Transverse colon (tissue), 4 donors: ENCODE data around the gene TRIP6. TPM values are rescaled to one million over a fixed set of nuclear protein-coding genes. Genes with fewer than 3 reads are reported as not detected.

ENCODE experiments used
- DNase-seq: peaks from one replicate; pipeline ENCODE4 v3.0.0-alpha.2; 2019
- H3K27ac ChIP-seq, 4 donors: fragments of 200-600 bp; sonication (generic); 2 replicates each; pipeline ENCODE4 v1.5.1; 2016 to 2018; ENCODE audit warnings: inconsistent platforms in 4 of 4
- H3K27me3 ChIP-seq: fragments of 200-600 bp; sonication (generic); 2 replicates; pipeline ENCODE4 v1.5.1; 2017; ENCODE audit warnings: inconsistent platforms
- H3K36me3 ChIP-seq, 4 donors: fragments of 200-600 bp; sonication (generic); 2 replicates each; pipeline ENCODE4 v1.5.1; 2017 to 2019; ENCODE audit warnings: inconsistent platforms in 4 of 4
- H3K4me1 ChIP-seq, 4 donors: fragments of 200-600 bp; sonication (generic); 2 replicates each; pipeline ENCODE4 v1.5.1; 2017 to 2020; ENCODE audit warnings: inconsistent platforms in 4 of 4
- H3K4me3 ChIP-seq, 4 donors: fragments of 200-600 bp; sonication (generic); 1 replicate in 1 of 4; 2 replicates in 3 of 4; pipeline versions ENCODE4 v1.5.1 to v1.6.1; 2017 to 2019; ENCODE audit warnings: inconsistent platforms in 4 of 4
- H3K9me3 ChIP-seq, 2 donors: fragments of 200-600 bp; sonication (generic); 2 replicates each; pipeline ENCODE4 v1.5.1; 2017 to 2019; ENCODE audit warnings: inconsistent platforms in 2 of 2
- EP300 ChIP-seq: sonication (generic); formaldehyde crosslinking; IDR thresholded peaks from one replicate; pipeline ENCODE4 v1.6.1; 2017; ENCODE audit warnings: antibody characterized with exemption, low read depth
- POLR2A ChIP-seq: fragments of 450-650 bp; IDR thresholded peaks from one replicate; pipeline ENCODE4 v1.6.1; 2016; ENCODE audit warnings: antibody characterized with exemption, mild to moderate bottlenecking, moderate library complexity
- POLR2AphosphoS5 ChIP-seq, 3 donors: sonication (generic); formaldehyde crosslinking; IDR thresholded peaks; one replicate each; pipeline ENCODE4 v1.6.1; 2016; ENCODE audit warnings: antibody characterized with exemption in 3 of 3
- WGBS, 2 donors: methylation state at CpG; one replicate each; pipeline ENCODE4 v1.1.5; 2018; ENCODE audit warnings: low coverage in 1 of 2; 5-methylcytosine and 5-hydroxymethylcytosine counted together
- in situ Hi-C, 4 donors: fragments of 200-750 bp; cut with MboI; loops; one replicate each; pipeline versions ENCODE4 v1.15.0 to v1.15.1; 2017; ENCODE audit warnings: low sequenced_read_pairs in 3 of 4, low pct_ligation_motif_present in 1 of 4, low pct_unique_long_range_greater_than_20kb in 1 of 4
- intact Hi-C: fragments of 100-400 bp; cut with DNase I; formaldehyde crosslinking; loops from one replicate; pipeline ENCODE4 v1.15.1; 2023; ENCODE audit warnings: low total_unique reads
- total RNA-seq, 4 donors: library from RNA; depleted of rRNA; stranded (reverse); fragments of >200 nt; gene quantifications; one replicate each; pipeline ENCODE4 v1.1.0, GENCODE V29; 2016
- TF ChIP-seq, protein P1 (sequence below), 5 experiments: fragments of 200-600 bp in 3 of 5; fragments of 450-650 bp in 2 of 5; sonication (generic) in 3 of 5; IDR thresholded peaks; 1 replicate in 2 of 5; 2 replicates in 3 of 5; pipeline ENCODE4 v1.5.1; 2016 to 2017; ENCODE audit warnings: antibody characterized with exemption in 5 of 5, inconsistent platforms in 3 of 5, mild to moderate bottlenecking in 2 of 5, moderate library complexity in 1 of 5

Gene TRIP6
- total RNA-seq, 4 donors from 2014 or later: 10.9 to 24.3 (median 21.2) TPM

DNA sequence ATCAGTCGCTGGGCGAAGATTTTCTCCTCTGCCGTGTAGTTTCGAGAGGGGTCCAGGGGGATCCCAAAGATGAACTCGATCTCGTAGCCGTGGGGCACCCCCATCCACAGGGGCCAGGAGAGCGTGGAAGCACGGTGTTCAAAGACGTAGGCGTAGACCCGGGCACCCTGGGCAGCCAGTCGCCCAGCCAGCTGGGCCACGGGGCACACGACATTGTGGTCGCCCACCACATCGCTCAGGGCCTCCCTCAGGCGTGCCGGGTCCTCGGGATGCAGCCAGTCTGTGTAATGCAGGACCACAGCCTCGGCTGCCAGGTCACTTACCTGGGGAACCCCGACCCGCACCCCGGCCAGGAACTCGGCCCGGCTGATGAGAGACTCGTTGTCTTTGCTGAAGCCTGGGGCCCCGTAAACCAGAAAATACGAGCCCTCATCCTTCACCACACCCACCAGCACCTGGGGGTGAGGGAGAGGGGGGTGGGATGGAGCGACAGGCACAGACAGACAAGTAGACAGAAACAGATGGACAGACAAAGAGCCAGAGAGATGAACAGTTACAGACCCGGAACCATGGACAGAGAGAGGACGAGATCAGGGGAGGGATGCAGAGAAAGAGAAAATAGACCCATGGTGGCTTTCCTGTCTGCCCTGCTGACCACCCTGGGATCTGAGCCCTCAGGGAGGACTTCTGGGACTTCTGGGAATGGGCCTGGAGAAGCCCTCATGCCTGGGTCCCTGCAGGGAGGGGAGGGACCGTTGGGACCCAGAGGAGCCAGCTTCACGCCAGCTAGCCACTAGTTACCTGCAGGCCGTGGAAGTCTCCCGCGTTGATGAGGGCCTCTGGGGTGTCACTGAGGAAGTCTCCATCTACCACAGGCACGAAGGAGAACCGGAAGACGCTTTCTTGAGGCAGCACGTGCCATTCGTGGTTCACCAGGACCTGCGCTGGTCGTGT is 25.5 kb downstream of the TRIP6 start:
- Histone ChIP-seq H3K9me3 (no peaks in the 10 kb centered on the region), H3K27me3 (peaks cover 37% of the 10 kb centered on the region), H3K4me1 (peaks cover 46 to 67% (median 56%) of the 10 kb centered on the region in 4 donors), H3K27ac (no peak overlapping the region), H3K4me3 (no peak overlapping the region), H3K36me3 (no peaks in the 10 kb centered on the region)
- in situ Hi-C loops (loop anchor here in 2 of 4 donors (5.0 to 10.0 kb wide), 2 partner anchors 170 to 252 kb away; no protein-coding TSS in a partner anchor), intact Hi-C loops (loop anchor here (5.0 kb wide), 1 partner anchor 185 kb away; no protein-coding TSS in a partner anchor)
- TF ChIP-seq, protein P1, sequence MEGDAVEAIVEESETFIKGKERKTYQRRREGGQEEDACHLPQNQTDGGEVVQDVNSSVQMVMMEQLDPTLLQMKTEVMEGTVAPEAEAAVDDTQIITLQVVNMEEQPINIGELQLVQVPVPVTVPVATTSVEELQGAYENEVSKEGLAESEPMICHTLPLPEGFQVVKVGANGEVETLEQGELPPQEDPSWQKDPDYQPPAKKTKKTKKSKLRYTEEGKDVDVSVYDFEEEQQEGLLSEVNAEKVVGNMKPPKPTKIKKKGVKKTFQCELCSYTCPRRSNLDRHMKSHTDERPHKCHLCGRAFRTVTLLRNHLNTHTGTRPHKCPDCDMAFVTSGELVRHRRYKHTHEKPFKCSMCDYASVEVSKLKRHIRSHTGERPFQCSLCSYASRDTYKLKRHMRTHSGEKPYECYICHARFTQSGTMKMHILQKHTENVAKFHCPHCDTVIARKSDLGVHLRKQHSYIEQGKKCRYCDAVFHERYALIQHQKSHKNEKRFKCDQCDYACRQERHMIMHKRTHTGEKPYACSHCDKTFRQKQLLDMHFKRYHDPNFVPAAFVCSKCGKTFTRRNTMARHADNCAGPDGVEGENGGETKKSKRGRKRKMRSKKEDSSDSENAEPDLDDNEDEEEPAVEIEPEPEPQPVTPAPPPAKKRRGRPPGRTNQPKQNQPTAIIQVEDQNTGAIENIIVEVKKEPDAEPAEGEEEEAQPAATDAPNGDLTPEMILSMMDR (IDR thresholded peaks at IDR 0.05): no peak
- TF ChIP-seq POLR2A (no peak), POLR2AphosphoS5 (IDR thresholded peaks at IDR 0.05) (no peak), EP300 (no peak)
- WGBS, 2 donors: 83 to 87% methylated on average over 6 to 43 of the region's 44 CpGs
- DNase-seq: no peak

DNA sequence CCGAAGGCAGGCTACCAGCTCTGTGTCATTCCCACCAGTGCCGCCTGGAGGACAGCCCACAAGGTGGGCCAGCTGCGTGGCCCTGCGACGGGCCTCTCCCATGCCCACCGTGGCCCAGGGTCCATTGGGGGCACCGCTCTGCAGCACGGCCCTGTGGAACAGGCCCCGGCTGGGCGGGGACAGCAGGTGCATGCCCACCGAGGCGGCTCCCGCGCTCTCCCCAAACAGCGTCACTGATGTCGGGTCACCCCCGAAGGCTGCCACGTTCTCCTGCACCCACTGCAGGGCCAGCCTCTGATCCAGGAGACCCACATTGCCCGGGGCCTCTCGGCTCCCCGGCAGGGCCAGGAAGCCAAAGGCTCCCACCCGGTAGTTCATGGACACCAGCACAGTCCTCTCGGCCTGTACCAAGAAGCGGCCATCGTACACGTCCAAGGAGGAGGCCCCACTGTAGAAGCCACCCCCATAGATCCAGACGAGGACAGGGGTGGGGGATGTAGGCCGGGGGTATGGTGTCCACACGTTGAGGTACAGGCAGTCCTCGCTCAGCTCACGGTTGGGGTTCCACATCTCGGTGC is 26.2 kb downstream of the TRIP6 start:
- H3K27me3 ChIP-seq: peaks cover 44% of the 10 kb centered on the region
- no peak overlapping the region for H3K27ac ChIP-seq
- peaks cover 39 to 66% (median 49%) of the 10 kb centered on the region in 4 donors for H3K4me1 ChIP-seq
- in situ Hi-C loops: loop anchor here in 2 of 4 donors (5.0 to 10.0 kb wide), 2 partner anchors 169 to 251 kb away; no protein-coding TSS in a partner anchor
- no peaks in the 10 kb centered on the region for H3K36me3 ChIP-seq
- intact Hi-C loops: loop anchor here (5.0 kb wide), 1 partner anchor 184 kb away; no protein-coding TSS in a partner anchor
- no peaks in the 10 kb centered on the region for H3K9me3 ChIP-seq
- no peak overlapping the region for H3K4me3 ChIP-seq
- DNase-seq: no peak
- 85% methylated on average over 31 of the region's 32 CpGs; no CpG with 5 or more reads in 1 of the 2 donors for WGBS, 2 donors
- TF ChIP-seq POLR2AphosphoS5 (IDR thresholded peaks at IDR 0.05) (no peak), POLR2A (no peak), EP300 (no peak)
- TF ChIP-seq, protein P1 (IDR thresholded peaks at IDR 0.05): no peak

DNA sequence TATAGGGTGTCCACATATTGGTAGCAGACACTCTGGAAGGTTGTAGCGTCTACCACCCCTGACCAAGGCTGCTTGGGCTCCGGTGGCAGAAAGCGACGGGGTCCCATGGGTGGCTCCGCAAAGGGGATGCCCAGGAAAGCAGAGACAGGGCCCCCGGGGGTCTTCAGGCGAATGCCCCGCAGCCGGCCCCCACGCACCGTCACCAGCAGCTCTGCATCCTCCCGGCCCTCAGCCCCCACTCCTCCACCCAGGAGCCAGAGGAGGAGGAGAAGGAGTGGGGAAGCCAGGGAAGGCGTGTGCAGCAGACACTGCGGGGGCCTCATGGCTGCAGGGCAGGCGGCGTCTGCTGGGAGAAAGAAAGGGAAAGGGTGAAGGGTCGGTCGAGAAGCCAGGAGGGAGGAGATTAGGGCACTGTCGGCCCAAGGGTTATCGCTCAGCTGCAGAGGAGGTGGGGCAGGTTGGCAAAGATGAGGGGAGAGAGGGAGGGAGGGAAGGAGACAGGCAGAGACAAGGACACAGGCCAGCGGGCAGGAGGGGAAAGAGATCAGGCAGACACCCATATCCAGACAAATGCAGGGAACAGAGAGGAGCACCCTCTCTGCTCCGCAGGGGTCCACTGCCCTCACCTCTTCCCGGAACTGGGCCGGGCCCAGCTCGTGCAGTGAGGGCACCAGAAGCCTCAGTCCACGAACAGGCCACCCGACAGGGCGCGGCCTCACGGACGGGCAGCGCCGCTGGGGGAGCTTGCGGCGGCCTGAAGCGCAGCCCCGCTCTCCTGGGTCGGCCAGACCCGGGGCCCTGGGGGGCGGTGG is 26.9 kb downstream of the TRIP6 start:
- peaks cover 32 to 59% (median 42%) of the 10 kb centered on the region in 4 donors for H3K4me1 ChIP-seq
- in situ Hi-C loops: loop anchor here in 2 of 4 donors (5.0 to 10.0 kb wide), 2 partner anchors 168 to 251 kb away; no protein-coding TSS in a partner anchor
- intact Hi-C loops: loop anchor here (5.0 kb wide), 1 partner anchor 183 kb away; no protein-coding TSS in a partner anchor

More for the DNA sequence above, 26.9 kb downstream of the TRIP6 start:
- H3K27me3 ChIP-seq: peaks cover 50% of the 10 kb centered on the region
- H3K36me3 ChIP-seq: no peaks in the 10 kb centered on the region
- H3K27ac ChIP-seq: peak overlapping the region in 1 of 4 donors; percentile 19
- TF ChIP-seq EP300 (no peak), POLR2A (no peak), POLR2AphosphoS5 (IDR thresholded peaks at IDR 0.05) (no peak)
- TF ChIP-seq, protein P1 (IDR thresholded peaks at IDR 0.05): no peak
- no peaks in the 10 kb centered on the region for H3K9me3 ChIP-seq
- peak overlapping the region in 2 of 4 donors; percentile 44 to 63 for H3K4me3 ChIP-seq
- WGBS, 2 donors: 23 to 51% methylated on average over 5 to 38 of the region's 40 CpGs
- DNase-seq: no peak
